ENCODE measurements around the gene ARHGAP4. TPM values are rescaled to one million over a fixed set of nuclear protein-coding genes. Genes with fewer than 3 reads are reported as not detected.

The ARHGAP4 gene
- total RNA-seq, 4 donors from 2014 or later: 44.9 to 52.4 (median 49.9) TPM

- H3K4me1 ChIP-seq: peaks cover 0 to 5% (median 0%) of the 10 kb centered on the region in 4 donors
- WGBS, 2 donors (ENCODE audit: low coverage in 1 of 2): 66% methylated on average over 23 of the region's 23 CpGs; no CpG with 5 or more reads in 1 of the 2 donors
- TF ChIP-seq CTCF (IDR thresholded peaks at IDR 0.05): no peak
- no peak for TF ChIP-seq POLR2A (IDR thresholded peaks at IDR 0.05)
- no peak for TF ChIP-seq POLR2AphosphoS5 (IDR thresholded peaks at IDR 0.05)
- no peak for TF ChIP-seq EP300 (IDR thresholded peaks at IDR 0.05; ENCODE audit: low read depth)
- in situ Hi-C loops (cut with MboI; ENCODE audit: low pct_ligation_motif_present in 1 of 4, low pct_unique_long_range_greater_than_20kb in 1 of 4, low sequenced_read_pairs in 3 of 4): loop anchor here in 1 of 4 donors (25.0 kb wide), 2 partner anchors 154 to 979 kb away; partner anchors contain the start of genes IDH3G, SRPK3 and SSR4
- DNase-seq: no peak
- intact Hi-C loops (cut with DNase I; ENCODE audit: low total_unique reads): no loop called here
- H3K27me3 ChIP-seq: no peaks in the 10 kb centered on the region
- H3K9me3 ChIP-seq: no peaks in the 10 kb centered on the region
- H3K27ac ChIP-seq: no peak overlapping the region
- H3K4me3 ChIP-seq: no peak overlapping the region
- H3K36me3 ChIP-seq: no peaks in the 10 kb centered on the region
Measured at GRCh38 chrX:153941336-153942252, 15.5 kb upstream of the ARHGAP4 start.

GRCh38 chrX:153939573-153939972 lies 13.5 kb upstream of the ARHGAP4 start:
- intact Hi-C loops (cut with DNase I; ENCODE audit: low total_unique reads): no loop called here
- WGBS, 2 donors (ENCODE audit: low coverage in 1 of 2): 64% methylated on average over 7 of the region's 7 CpGs; no CpG with 5 or more reads in 1 of the 2 donors
- no peak for TF ChIP-seq POLR2A (IDR thresholded peaks at IDR 0.05)
- TF ChIP-seq CTCF (IDR thresholded peaks at IDR 0.05): no peak
- TF ChIP-seq POLR2AphosphoS5 (IDR thresholded peaks at IDR 0.05): no peak
- no peak for TF ChIP-seq EP300 (IDR thresholded peaks at IDR 0.05; ENCODE audit: low read depth)
- peaks cover 3 to 10% (median 4%) of the 10 kb centered on the region in 4 donors for H3K4me1 ChIP-seq
- no peak for DNase-seq
- no peak overlapping the region for H3K27ac ChIP-seq
- no peaks in the 10 kb centered on the region for H3K9me3 ChIP-seq
- H3K4me3 ChIP-seq: no peak overlapping the region
- no peaks in the 10 kb centered on the region for H3K27me3 ChIP-seq
- no peaks in the 10 kb centered on the region for H3K36me3 ChIP-seq
- in situ Hi-C loops (cut with MboI; ENCODE audit: low pct_ligation_motif_present in 1 of 4, low pct_unique_long_range_greater_than_20kb in 1 of 4, low sequenced_read_pairs in 3 of 4): loop anchor here in 1 of 4 donors (25.0 kb wide), 2 partner anchors 152 to 977 kb away; partner anchors contain the start of genes IDH3G, SRPK3 and SSR4

GRCh38 chrX:153938226-153938786 lies 12.2 kb upstream of the ARHGAP4 start:
- WGBS, 2 donors (ENCODE audit: low coverage in 1 of 2): 40 to 68% methylated on average over 1 to 10 of the region's 10 CpGs
- peaks cover 3 to 15% (median 9%) of the 10 kb centered on the region in 4 donors for H3K4me1 ChIP-seq
- no peaks in the 10 kb centered on the region for H3K9me3 ChIP-seq
- no peak for DNase-seq
- no peaks in the 10 kb centered on the region for H3K27me3 ChIP-seq
- intact Hi-C loops (cut with DNase I; ENCODE audit: low total_unique reads): no loop called here
- H3K36me3 ChIP-seq: no peaks in the 10 kb centered on the region
- TF ChIP-seq POLR2A (IDR thresholded peaks at IDR 0.05) (no peak), POLR2AphosphoS5 (IDR thresholded peaks at IDR 0.05) (no peak), EP300 (IDR thresholded peaks at IDR 0.05; ENCODE audit: low read depth) (no peak), CTCF (IDR thresholded peaks at IDR 0.05) (no peak)
- no peak overlapping the region for H3K4me3 ChIP-seq
- in situ Hi-C loops (cut with MboI; ENCODE audit: low pct_ligation_motif_present in 1 of 4, low pct_unique_long_range_greater_than_20kb in 1 of 4, low sequenced_read_pairs in 3 of 4): loop anchor here in 1 of 4 donors (25.0 kb wide), 2 partner anchors 151 to 976 kb away; partner anchors contain the start of genes IDH3G, SRPK3 and SSR4
- no peak overlapping the region for H3K27ac ChIP-seq

- H3K27ac ChIP-seq: no peak overlapping the region
- TF ChIP-seq POLR2AphosphoS5 (IDR thresholded peaks at IDR 0.05) (no peak), CTCF (IDR thresholded peaks at IDR 0.05) (no peak), EP300 (IDR thresholded peaks at IDR 0.05; ENCODE audit: low read depth) (no peak), POLR2A (IDR thresholded peaks at IDR 0.05) (no peak)
- no peaks in the 10 kb centered on the region for H3K9me3 ChIP-seq
- WGBS, 2 donors (ENCODE audit: low coverage in 1 of 2): 84% methylated on average over 3 of the region's 3 CpGs; no CpG with 5 or more reads in 1 of the 2 donors
- intact Hi-C loops (cut with DNase I; ENCODE audit: low total_unique reads) (no loop called here), in situ Hi-C loops (cut with MboI; ENCODE audit: low pct_ligation_motif_present in 1 of 4, low pct_unique_long_range_greater_than_20kb in 1 of 4, low sequenced_read_pairs in 3 of 4) (loop anchor here in 1 of 4 donors (25.0 kb wide), 2 partner anchors 150 to 975 kb away; partner anchors contain the start of genes IDH3G, SRPK3 and SSR4)
- H3K4me3 ChIP-seq: no peak overlapping the region
- H3K4me1 ChIP-seq: peaks cover 3 to 15% (median 9%) of the 10 kb centered on the region in 4 donors
- no peaks in the 10 kb centered on the region for H3K36me3 ChIP-seq
- no peaks in the 10 kb centered on the region for H3K27me3 ChIP-seq
- DNase-seq: no peak
Measured at GRCh38 chrX:153937056-153937455, 11.0 kb upstream of the ARHGAP4 start.
